ENCODE measurements around the gene AGAP3.
A peak's percentile ranks its signal among the peaks of the same experiment; 100 is the strongest.

The AGAP3 gene

DNA sequence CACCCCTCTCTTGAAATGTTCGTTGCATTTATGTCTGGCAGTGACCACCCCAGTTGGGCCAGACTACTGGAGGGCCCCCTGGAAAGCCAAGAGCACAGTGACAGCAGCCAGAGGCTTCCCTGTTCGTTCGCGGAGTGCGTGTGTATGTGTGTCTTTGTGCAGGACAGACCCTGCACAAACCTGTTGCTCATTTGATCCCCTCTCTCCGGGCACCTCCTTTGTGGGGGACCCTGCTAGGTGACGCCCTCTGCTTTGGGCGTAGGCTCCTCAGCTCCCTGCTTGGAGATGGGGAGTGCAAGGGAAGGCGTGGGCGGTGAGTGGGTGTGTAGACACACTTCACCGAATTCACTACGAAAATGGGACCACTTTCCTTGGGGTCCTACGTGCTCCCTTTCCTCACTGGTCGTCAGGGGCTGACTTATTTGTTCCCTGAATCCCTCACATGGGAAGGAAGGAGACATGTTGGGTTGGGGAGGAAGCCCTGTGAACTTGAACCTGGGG lies 38.7 kb downstream of the AGAP3 start:
- no peak overlapping the region for H3K27ac ChIP-seq
- CTCF ChIA-PET = interaction anchor here (0.6 to 1.4 kb wide), 3 partner anchors 11 to 119 kb away, joined by 3 to 11 read pairs (median 5); no protein-coding TSS in a partner anchor
- no peak for TF ChIP-seq CTCF (conservative IDR thresholded peaks at IDR 0.05; ENCODE audit: low read depth)
- DNase-seq (ENCODE audit: low spot score) = no peak
- POLR2A ChIA-PET (ENCODE audit: low non-redundant PET) = no interaction called here

DNA sequence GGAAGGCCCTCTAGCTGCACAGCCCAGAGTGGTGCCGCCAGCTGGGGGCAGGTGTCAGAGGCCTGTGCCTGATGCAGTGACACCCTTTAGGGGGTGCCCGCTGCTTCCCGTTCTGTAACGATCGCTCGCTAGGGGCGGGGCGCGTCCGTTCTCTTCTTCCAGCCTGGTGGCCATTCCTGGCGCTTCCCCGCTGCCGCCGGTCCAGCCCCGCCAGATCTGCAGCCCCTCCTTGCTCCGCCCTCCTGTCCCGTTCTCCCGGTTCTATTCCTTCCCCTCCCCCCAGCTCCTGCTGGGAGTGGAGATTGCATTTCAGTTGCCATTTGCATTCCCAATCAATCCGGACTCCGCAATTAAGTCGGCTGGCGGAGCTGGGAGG lies 39.2 kb downstream of the AGAP3 start:
- no peak for TF ChIP-seq CTCF (conservative IDR thresholded peaks at IDR 0.05; ENCODE audit: low read depth)
- POLR2A ChIA-PET (ENCODE audit: low non-redundant PET) = no interaction called here
- no peak for DNase-seq (ENCODE audit: low spot score)
- no peak overlapping the region for H3K27ac ChIP-seq
- CTCF ChIA-PET = no interaction called here

DNA sequence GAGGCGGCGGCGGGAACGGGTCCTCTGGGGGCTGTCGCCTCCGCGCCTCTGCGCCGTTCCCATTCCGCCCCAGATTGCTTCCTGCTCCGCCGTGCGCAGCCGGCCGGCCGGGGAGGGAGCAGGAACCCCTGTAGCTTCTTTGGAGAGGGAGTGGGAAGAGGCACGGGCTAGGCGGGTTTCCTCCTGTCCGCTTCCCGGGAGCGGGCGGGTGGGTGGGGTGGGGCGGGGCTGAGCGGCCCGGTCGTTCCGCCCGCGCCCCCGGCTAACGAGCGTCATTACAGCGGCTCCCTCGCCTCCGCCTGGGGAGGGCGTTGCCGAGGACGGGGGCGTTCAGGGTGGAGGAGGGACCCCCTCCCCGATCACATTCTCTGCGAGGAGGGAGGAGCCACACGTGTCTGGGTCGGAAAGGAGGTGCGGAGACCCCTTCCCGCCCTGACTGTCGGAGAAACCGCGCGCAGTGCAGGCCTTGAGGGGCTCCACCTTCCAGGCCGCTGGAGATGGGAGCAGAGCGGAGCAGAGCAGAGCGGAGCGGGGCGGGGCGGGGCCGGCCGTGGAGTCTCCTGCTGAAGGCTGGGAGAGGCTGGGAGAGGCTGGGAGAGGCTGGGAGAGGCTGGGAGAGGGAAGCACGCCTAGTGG lies 39.7 kb downstream of the AGAP3 start:
- ChIA-PET POLR2A (ENCODE audit: low non-redundant PET) (no interaction called here), CTCF (no interaction called here)
- no peak for DNase-seq (ENCODE audit: low spot score)
- H3K27ac ChIP-seq = no peak overlapping the region
- no peak for TF ChIP-seq CTCF (conservative IDR thresholded peaks at IDR 0.05; ENCODE audit: low read depth)

DNA sequence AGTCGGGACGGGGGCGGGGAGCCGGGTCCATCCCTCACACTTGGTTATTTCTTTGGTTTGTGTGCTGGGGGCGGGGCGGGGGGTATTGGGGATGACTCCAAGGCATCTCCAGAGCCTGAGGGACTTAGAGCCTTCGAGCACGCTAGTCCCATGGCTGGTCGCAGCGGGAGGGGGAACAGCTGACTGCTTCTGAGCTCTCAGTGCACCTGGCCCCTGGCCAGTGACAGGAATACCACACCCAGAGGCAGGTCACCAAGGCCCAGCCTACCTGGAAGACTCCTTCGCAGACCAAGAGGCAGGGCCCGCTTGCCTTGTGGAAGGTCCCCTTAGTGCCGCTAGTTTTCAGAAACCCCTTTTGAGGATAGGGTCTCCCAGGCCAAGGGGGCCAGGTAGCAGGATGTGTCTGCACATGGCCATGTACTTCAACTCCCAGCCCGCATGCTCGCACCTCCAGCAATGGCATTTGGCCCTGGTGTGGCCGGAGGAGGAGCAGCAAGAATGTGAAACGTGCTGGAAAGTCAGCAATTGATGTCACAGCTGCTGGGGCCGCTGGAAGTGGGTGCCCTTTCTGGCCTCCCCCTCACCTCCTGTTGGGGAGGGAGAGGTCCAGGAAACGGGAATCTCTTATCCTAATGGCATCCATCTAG lies 40.3 kb downstream of the AGAP3 start:
- DNase-seq (ENCODE audit: low spot score) = no peak
- ChIA-PET POLR2A (ENCODE audit: low non-redundant PET) (no interaction called here), CTCF (no interaction called here)
- peak overlapping the region; percentile 17 for H3K27ac ChIP-seq
- no peak for TF ChIP-seq CTCF (conservative IDR thresholded peaks at IDR 0.05; ENCODE audit: low read depth)

GRCh38 chr7:151128144-151128543 lies 41.9 kb downstream of the AGAP3 start:
- no peak overlapping the region for H3K27ac ChIP-seq
- TF ChIP-seq CTCF (conservative IDR thresholded peaks at IDR 0.05; ENCODE audit: low read depth) = no peak
- DNase-seq (ENCODE audit: low spot score) = no peak
- CTCF ChIA-PET = interaction anchor here (0.7 kb wide), 1 partner anchor 182 kb away, joined by 3 read pairs; no protein-coding TSS in a partner anchor
- POLR2A ChIA-PET (ENCODE audit: low non-redundant PET) = no interaction called here

- H3K27ac ChIP-seq = no peak overlapping the region
- ChIA-PET CTCF (no interaction called here), POLR2A (ENCODE audit: low non-redundant PET) (no interaction called here)
- TF ChIP-seq CTCF (conservative IDR thresholded peaks at IDR 0.05; ENCODE audit: low read depth) = no peak
- no peak for DNase-seq (ENCODE audit: low spot score)
These were observed 42.4 kb downstream of the AGAP3 start for GRCh38 chr7:151128716-151129115.
